ENCODE data around the gene WNT3A. TPM values are rescaled to one million over a fixed set of nuclear protein-coding genes. Genes with fewer than 3 reads are reported as not detected.
A peak's percentile ranks its signal among the peaks of the same experiment; 100 is the strongest.

The WNT3A gene
- total RNA-seq, 1 donor from 2014 or later: not detected

- intact Hi-C loops (cut with micrococcal nuclease): loop anchor here (1.0 to 10.0 kb wide), 13 partner anchors 20 to 541 kb away; partner anchors contain the start of genes C1orf35, GUK1, JMJD4 and MRPL55
- Mint-ChIP-seq H3K4me1 (ENCODE audit: low read depth) (peaks cover 46% of the 10 kb centered on the region), H3K36me3 (ENCODE audit: low read depth) (peaks cover 33% of the 10 kb centered on the region), H3K27me3 (ENCODE audit: insufficient read depth) (no peaks in the 10 kb centered on the region), H3K4me3 (peak overlapping the region; percentile 97), H3K9me3 (no peaks in the 10 kb centered on the region), H3K27ac (peak overlapping the region; percentile 91)
- peak; percentile 40 for DNase-seq (ENCODE audit: low spot score)
Observed at GRCh38 chr1:228082918-228083870, 76.4 kb downstream of the WNT3A start.

- Mint-ChIP-seq H3K4me1 (ENCODE audit: low read depth) (peaks cover 52% of the 10 kb centered on the region), H3K27me3 (ENCODE audit: insufficient read depth) (no peaks in the 10 kb centered on the region), H3K4me3 (peak overlapping the region; percentile 97), H3K27ac (peak overlapping the region; percentile 91), H3K36me3 (ENCODE audit: low read depth) (peaks cover 38% of the 10 kb centered on the region), H3K9me3 (no peaks in the 10 kb centered on the region)
- intact Hi-C loops (cut with micrococcal nuclease): loop anchor here (10.0 kb wide), 1 partner anchor 319 kb away; no protein-coding TSS in a partner anchor
- no peak for DNase-seq (ENCODE audit: low spot score)
Observed at GRCh38 chr1:228083871-228084278, 77.1 kb downstream of the WNT3A start.

GRCh38 chr1:228084325-228084724, 77.5 kb downstream of the WNT3A start:
- H3K27ac Mint-ChIP-seq: peak overlapping the region; percentile 91
- no peaks in the 10 kb centered on the region for H3K27me3 Mint-ChIP-seq (ENCODE audit: insufficient read depth)
- H3K9me3 Mint-ChIP-seq: no peaks in the 10 kb centered on the region
- intact Hi-C loops (cut with micrococcal nuclease): loop anchor here (10.0 kb wide), 1 partner anchor 320 kb away; no protein-coding TSS in a partner anchor
- peak overlapping the region; percentile 97 for H3K4me3 Mint-ChIP-seq
- H3K4me1 Mint-ChIP-seq (ENCODE audit: low read depth): peaks cover 56% of the 10 kb centered on the region
- no peak for DNase-seq (ENCODE audit: low spot score)
- H3K36me3 Mint-ChIP-seq (ENCODE audit: low read depth): peaks cover 40% of the 10 kb centered on the region

GRCh38 chr1:228084797-228085196, 78.0 kb downstream of the WNT3A start:
- Mint-ChIP-seq H3K36me3 (ENCODE audit: low read depth) (peaks cover 41% of the 10 kb centered on the region), H3K27me3 (ENCODE audit: insufficient read depth) (no peaks in the 10 kb centered on the region), H3K4me3 (peak overlapping the region; percentile 97), H3K4me1 (ENCODE audit: low read depth) (peaks cover 60% of the 10 kb centered on the region), H3K9me3 (no peaks in the 10 kb centered on the region), H3K27ac (peak overlapping the region; percentile 82)
- intact Hi-C loops (cut with micrococcal nuclease): loop anchor here (10.0 kb wide), 1 partner anchor 320 kb away; no protein-coding TSS in a partner anchor
- no peak for DNase-seq (ENCODE audit: low spot score)

- DNase-seq (ENCODE audit: low spot score): no peak
- Mint-ChIP-seq H3K4me3 (peak overlapping the region; percentile 97), H3K9me3 (no peaks in the 10 kb centered on the region), H3K27me3 (ENCODE audit: insufficient read depth) (no peaks in the 10 kb centered on the region), H3K4me1 (ENCODE audit: low read depth) (peaks cover 65% of the 10 kb centered on the region), H3K36me3 (ENCODE audit: low read depth) (peaks cover 44% of the 10 kb centered on the region), H3K27ac (peak overlapping the region; percentile 82)
- intact Hi-C loops (cut with micrococcal nuclease): loop anchor here (10.0 kb wide), 1 partner anchor 321 kb away; no protein-coding TSS in a partner anchor
Observed at GRCh38 chr1:228085287-228085951, 78.6 kb downstream of the WNT3A start.

- intact Hi-C loops (cut with micrococcal nuclease): loop anchor here (10.0 kb wide), 1 partner anchor 323 kb away; no protein-coding TSS in a partner anchor
- Mint-ChIP-seq H3K27me3 (ENCODE audit: insufficient read depth) (no peaks in the 10 kb centered on the region), H3K9me3 (no peaks in the 10 kb centered on the region), H3K4me3 (peak overlapping the region; percentile 34), H3K36me3 (ENCODE audit: low read depth) (peaks cover 62% of the 10 kb centered on the region), H3K27ac (peak overlapping the region; percentile 73), H3K4me1 (ENCODE audit: low read depth) (peaks cover 82% of the 10 kb centered on the region)
- no peak for DNase-seq (ENCODE audit: low spot score)
Observed at GRCh38 chr1:228087771-228088251, 81.0 kb downstream of the WNT3A start.

GRCh38 chr1:228088586-228089498, 82.0 kb downstream of the WNT3A start:
- Mint-ChIP-seq H3K9me3 (no peaks in the 10 kb centered on the region), H3K27ac (peak overlapping the region; percentile 23), H3K36me3 (ENCODE audit: low read depth) (peaks cover 60% of the 10 kb centered on the region), H3K4me1 (ENCODE audit: low read depth) (peaks cover 82% of the 10 kb centered on the region), H3K27me3 (ENCODE audit: insufficient read depth) (no peaks in the 10 kb centered on the region), H3K4me3 (peak overlapping the region; percentile 37)
- intact Hi-C loops (cut with micrococcal nuclease): loop anchor here (10.0 kb wide), 1 partner anchor 324 kb away; no protein-coding TSS in a partner anchor
- no peak for DNase-seq (ENCODE audit: low spot score)

- Mint-ChIP-seq H3K36me3 (ENCODE audit: low read depth) (peaks cover 62% of the 10 kb centered on the region), H3K9me3 (peaks cover 8% of the 10 kb centered on the region), H3K27ac (no peak overlapping the region), H3K27me3 (ENCODE audit: insufficient read depth) (no peaks in the 10 kb centered on the region), H3K4me1 (ENCODE audit: low read depth) (peaks cover 77% of the 10 kb centered on the region), H3K4me3 (no peak overlapping the region)
- intact Hi-C loops (cut with micrococcal nuclease): loop anchor here (10.0 kb wide), 1 partner anchor 325 kb away; no protein-coding TSS in a partner anchor
- DNase-seq (ENCODE audit: low spot score): no peak
Observed at GRCh38 chr1:228089519-228090380, 83.0 kb downstream of the WNT3A start.

GRCh38 chr1:228090613-228091081, 83.8 kb downstream of the WNT3A start:
- Mint-ChIP-seq H3K36me3 (ENCODE audit: low read depth) (peaks cover 62% of the 10 kb centered on the region), H3K4me3 (no peak overlapping the region), H3K27ac (peak overlapping the region; percentile 29), H3K9me3 (peaks cover 12% of the 10 kb centered on the region), H3K4me1 (ENCODE audit: low read depth) (peaks cover 72% of the 10 kb centered on the region), H3K27me3 (ENCODE audit: insufficient read depth) (no peaks in the 10 kb centered on the region)
- no peak for DNase-seq (ENCODE audit: low spot score)
- intact Hi-C loops (cut with micrococcal nuclease): no loop called here

GRCh38 chr1:228091084-228091483, 84.3 kb downstream of the WNT3A start:
- Mint-ChIP-seq H3K36me3 (ENCODE audit: low read depth) (peaks cover 64% of the 10 kb centered on the region), H3K4me3 (no peak overlapping the region), H3K27me3 (ENCODE audit: insufficient read depth) (no peaks in the 10 kb centered on the region), H3K4me1 (ENCODE audit: low read depth) (peaks cover 68% of the 10 kb centered on the region), H3K9me3 (peaks cover 12% of the 10 kb centered on the region), H3K27ac (no peak overlapping the region)
- DNase-seq (ENCODE audit: low spot score): no peak
- intact Hi-C loops (cut with micrococcal nuclease): no loop called here

GRCh38 chr1:228092342-228093049, 85.7 kb downstream of the WNT3A start:
- Mint-ChIP-seq H3K4me1 (ENCODE audit: low read depth) (peaks cover 55% of the 10 kb centered on the region), H3K27ac (no peak overlapping the region), H3K4me3 (no peak overlapping the region), H3K9me3 (peaks cover 12% of the 10 kb centered on the region), H3K36me3 (ENCODE audit: low read depth) (peaks cover 66% of the 10 kb centered on the region), H3K27me3 (ENCODE audit: insufficient read depth) (no peaks in the 10 kb centered on the region)
- no peak for DNase-seq (ENCODE audit: low spot score)
- intact Hi-C loops (cut with micrococcal nuclease): no loop called here

All from activated T-helper 1 cell treated with anti-CD3 and anti-CD28 coated beads, Interleukin-12 subunit alpha, Interleukin-12 subunit beta, Interleukin-2, Interleukin-4 antibody, amounts not matched to agents 30 ng/mL and 10 ng/mL and 1 ng/mL, durations not matched to agents 14 hours and 24 hours and 36 hours (primary cell).